DMS 273 (cell line): ENCODE data around the gene GADD45B.
"Not testable (repeated sequence)": the region's sequence is repeated elsewhere in the genome, so short reads cannot be mapped to it uniquely, and the experiment has no call there.

Experiments
- DNase-seq: peaks from one replicate; lab custom pipeline; 2025; ENCODE audit not compliant: unreplicated experiment; lab: John Stamatoyannopoulos, UW

Gene GADD45B

GRCh38 chr19:2487842-2488241 is 11.9 kb downstream of the GADD45B start:
- peak; percentile 37 for DNase-seq

- no peak for DNase-seq
Measured at GRCh38 chr19:2488405-2488941, 12.5 kb downstream of the GADD45B start.

GRCh38 chr19:2488942-2489731 is 13.2 kb downstream of the GADD45B start:
- DNase-seq, result peak; percentile 73

GRCh38 chr19:2490659-2491058 is 14.7 kb downstream of the GADD45B start:
- no peak for DNase-seq

- DNase-seq, result peak; percentile 87
Measured at GRCh38 chr19:2491130-2491801, 15.3 kb downstream of the GADD45B start.

GRCh38 chr19:2492870-2493269 is 16.9 kb downstream of the GADD45B start:
- no peak for DNase-seq

GRCh38 chr19:2493448-2493847 is 17.5 kb downstream of the GADD45B start:
- DNase-seq, result not testable (repeated sequence)

GRCh38 chr19:2494084-2494446 is 18.1 kb downstream of the GADD45B start:
- DNase-seq, result peak; percentile 57

- peak; percentile 71 for DNase-seq
Measured at GRCh38 chr19:2494447-2495129, 18.7 kb downstream of the GADD45B start.

GRCh38 chr19:2495130-2495641 is 19.3 kb downstream of the GADD45B start:
- DNase-seq, result peak; percentile 57

- no peak for DNase-seq
Measured at GRCh38 chr19:2495651-2496316, 19.9 kb downstream of the GADD45B start.

GRCh38 chr19:2497186-2497585 is 21.3 kb downstream of the GADD45B start:
- DNase-seq, result no peak

- DNase-seq, result no peak
Measured at GRCh38 chr19:2500156-2500555, 24.2 kb downstream of the GADD45B start.

GRCh38 chr19:2500841-2501261 is 24.9 kb downstream of the GADD45B start:
- DNase-seq, result peak; percentile 84

GRCh38 chr19:2503521-2504109 is 27.7 kb downstream of the GADD45B start:
- no peak for DNase-seq

GRCh38 chr19:2506656-2507055 is 30.7 kb downstream of the GADD45B start:
- not testable (repeated sequence) for DNase-seq

GRCh38 chr19:2507109-2507508 is 31.2 kb downstream of the GADD45B start:
- peak; percentile 63 for DNase-seq

GRCh38 chr19:2509096-2509495 is 33.2 kb downstream of the GADD45B start:
- DNase-seq, result no peak

GRCh38 chr19:2511570-2511969 is 35.6 kb downstream of the GADD45B start:
- DNase-seq, result no peak

- DNase-seq, result no peak
Measured at GRCh38 chr19:2511991-2512390, 36.1 kb downstream of the GADD45B start.
